NOMO-1 treated with dmso at 0.1 percent for 144 hours (cell line): ENCODE measurements around the gene SH3RF3.

Experiments
- DNase-seq: peaks from one replicate; lab custom pipeline; 2025; ENCODE audit not compliant: unreplicated experiment; lab: John Stamatoyannopoulos, UW

The SH3RF3 gene

GRCh38 chr2:109457794-109458193 lies 328.8 kb downstream of the SH3RF3 start:
- no peak for DNase-seq

GRCh38 chr2:109458512-109458911 lies 329.5 kb downstream of the SH3RF3 start:
- no peak for DNase-seq

DNA sequence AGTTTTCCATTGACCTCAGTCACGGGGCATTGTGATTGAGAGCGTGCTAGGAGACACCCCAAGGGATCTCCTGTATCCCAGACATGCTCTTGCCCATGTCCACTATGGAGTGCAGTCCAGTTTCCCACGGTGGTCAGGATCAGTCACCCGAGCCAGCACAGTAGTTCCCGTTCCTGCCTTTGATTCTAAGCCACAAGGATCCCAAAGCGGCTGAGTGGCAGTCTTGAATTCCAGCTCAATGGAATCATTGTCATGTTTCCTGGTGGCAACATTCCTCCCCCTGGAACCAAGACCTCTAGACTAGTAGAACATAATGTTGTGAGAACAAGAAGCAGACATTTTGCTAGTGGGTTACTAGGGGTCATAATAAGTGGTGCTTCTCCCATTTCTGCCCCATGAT lies 330.5 kb downstream of the SH3RF3 start:
- no peak for DNase-seq

GRCh38 chr2:109460553-109461324 lies 331.7 kb downstream of the SH3RF3 start:
- no peak for DNase-seq

GRCh38 chr2:109463236-109463635 lies 334.2 kb downstream of the SH3RF3 start:
- DNase-seq = no peak

DNA sequence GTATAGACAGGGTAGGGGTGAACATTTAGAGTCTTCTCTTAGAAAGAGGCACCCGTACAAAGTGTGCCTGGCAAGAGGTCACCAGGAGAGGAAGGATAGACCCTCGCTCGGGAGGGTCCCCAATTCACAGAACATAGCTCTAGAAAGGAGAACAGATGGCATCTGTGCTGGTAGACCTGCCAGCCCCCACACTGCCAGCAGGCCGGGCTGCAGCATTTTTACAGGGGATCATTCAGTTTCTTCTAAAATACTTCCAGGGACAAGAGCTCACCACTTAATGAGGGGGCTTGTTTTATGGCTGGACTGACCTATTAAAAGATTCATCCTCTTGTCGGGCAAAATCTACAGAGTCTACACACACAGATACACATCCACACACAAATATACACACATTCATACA lies 334.9 kb downstream of the SH3RF3 start:
- DNase-seq = no peak

DNA sequence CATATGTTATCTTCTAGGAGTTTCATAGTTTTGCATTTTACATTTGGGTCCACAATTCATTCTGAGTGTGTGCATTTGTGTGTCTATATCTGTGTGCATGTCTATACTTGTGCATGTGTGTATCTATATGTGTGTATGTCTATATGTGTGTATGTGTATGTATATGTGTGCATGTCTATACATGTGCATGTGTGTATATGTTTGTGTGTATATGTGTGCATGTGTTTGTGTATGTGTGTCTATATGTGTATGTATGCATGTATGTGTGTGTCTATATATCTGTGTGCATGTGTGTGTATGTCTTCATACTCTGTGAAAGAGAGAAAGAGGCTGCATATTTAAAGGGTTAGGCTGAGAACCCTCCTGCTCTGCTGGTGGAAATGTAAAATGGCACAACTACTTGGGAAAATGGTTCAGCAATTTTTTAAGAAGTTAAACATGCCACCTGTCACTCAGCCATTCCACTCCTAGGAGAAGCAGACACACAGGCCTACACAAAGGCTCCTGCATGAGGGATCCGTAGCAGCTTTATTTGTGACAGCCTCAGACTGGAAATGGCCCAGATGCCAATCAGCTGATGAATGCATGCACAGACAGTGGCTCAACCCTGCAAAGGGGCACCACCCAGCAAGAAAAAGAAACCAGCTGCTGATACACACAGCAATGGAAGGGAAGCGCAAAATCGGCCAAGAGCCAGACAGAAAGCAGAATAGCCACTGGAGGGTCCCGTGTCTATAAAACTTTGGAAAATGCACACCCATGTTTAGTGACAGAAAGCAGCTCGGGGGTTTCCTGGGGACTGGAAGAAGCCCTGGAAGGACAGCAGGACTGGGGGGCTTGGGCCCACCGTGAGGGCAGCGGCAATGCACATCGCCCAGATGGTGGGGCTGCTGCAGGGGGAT lies 337.9 kb downstream of the SH3RF3 start:
- DNase-seq = no peak

DNA sequence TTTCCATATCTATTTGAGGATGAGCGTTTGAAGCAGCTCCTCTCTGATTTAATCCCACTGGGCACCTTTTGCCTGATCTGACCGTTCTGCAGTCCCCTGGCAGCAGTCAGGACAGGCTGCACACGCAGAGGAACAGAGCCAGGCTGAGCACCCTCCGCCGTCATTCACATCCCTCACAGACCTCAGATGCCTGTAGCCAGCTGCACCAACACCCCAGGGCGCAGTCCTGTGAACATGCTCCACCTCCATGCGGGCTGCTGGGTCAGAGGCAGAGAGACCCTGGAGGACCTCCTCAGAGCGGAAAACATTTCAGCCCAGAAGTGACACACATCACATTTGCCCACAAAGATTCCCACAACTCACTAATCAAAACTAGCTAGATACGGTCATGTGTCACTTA lies 338.7 kb downstream of the SH3RF3 start:
- no peak for DNase-seq

- no peak for DNase-seq
These were observed 339.9 kb downstream of the SH3RF3 start for GRCh38 chr2:109468893-109469292.

GRCh38 chr2:109471658-109472057 lies 342.7 kb downstream of the SH3RF3 start:
- DNase-seq = no peak

- no peak for DNase-seq
These were observed 343.4 kb downstream of the SH3RF3 start for GRCh38 chr2:109472331-109472959.

- DNase-seq = no peak
These were observed 344.0 kb downstream of the SH3RF3 start for GRCh38 chr2:109472974-109473373.

DNA sequence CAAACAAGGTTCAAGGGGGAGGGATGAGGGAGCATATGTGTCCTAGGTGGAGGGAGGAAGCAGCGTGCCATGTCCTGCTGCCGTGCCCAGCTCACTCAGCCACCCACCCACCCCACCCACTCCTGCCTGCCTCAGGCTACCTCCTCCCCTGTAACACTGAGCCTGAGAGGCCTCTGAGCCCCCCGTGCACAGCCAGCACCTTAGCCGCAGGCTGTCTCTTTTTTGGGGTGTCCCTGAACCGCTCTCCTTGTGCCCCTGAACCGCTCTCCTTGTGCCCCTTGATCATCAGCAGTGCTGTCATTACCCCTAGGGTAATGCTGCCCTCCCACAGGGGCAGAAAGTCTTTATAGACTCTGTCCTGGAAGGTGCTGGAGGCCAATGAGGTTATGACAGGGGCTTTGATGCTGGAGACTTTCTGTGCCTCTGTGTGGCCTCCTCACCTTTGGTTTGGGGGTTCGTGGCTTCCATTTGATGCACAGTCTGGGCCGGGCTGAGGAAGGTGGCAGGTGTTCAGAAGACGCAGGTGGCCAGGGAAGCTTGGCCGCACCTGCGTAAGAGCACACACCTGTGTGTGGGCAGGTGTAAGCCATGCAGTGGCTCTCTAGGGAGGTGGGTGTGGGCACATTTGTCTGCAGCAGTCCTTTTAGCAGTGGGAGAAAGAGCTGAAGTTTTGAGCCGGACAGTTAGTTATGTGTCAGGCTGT lies 344.8 kb downstream of the SH3RF3 start:
- no peak for DNase-seq

- no peak for DNase-seq
These were observed 345.4 kb downstream of the SH3RF3 start for GRCh38 chr2:109474319-109474825.

DNA sequence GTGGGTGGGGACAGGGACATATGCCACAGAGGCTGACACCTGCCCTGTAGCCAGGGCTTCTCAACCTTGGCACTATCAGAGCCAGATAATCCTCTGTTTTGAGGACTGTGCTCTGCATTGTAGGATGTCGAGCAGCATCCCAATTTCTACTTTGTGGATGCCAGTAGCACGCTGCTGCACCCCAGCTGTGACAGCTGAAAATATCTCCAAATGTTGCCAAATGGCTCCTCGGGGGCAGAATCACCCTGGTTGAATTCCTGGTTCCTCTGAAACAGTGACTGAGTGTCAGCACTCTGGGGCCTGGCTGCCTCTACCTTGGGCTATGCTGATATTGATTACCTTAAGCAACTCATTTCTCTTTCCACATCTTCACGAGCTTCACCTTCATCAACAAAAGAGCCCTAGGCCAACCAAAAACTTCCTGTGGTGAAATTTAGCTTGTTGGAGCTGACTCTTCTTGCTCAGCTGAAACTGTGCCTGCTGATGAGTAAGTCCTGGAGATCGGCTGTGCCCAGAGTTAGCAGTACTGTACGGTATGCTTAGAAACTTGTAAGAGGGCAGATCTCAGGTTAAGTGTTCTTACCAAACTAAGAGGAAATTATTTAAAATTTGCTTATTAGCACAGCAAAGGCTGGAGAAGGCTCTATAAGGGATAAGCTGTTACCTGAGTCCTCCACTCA lies 346.7 kb downstream of the SH3RF3 start:
- DNase-seq = no peak

DNA sequence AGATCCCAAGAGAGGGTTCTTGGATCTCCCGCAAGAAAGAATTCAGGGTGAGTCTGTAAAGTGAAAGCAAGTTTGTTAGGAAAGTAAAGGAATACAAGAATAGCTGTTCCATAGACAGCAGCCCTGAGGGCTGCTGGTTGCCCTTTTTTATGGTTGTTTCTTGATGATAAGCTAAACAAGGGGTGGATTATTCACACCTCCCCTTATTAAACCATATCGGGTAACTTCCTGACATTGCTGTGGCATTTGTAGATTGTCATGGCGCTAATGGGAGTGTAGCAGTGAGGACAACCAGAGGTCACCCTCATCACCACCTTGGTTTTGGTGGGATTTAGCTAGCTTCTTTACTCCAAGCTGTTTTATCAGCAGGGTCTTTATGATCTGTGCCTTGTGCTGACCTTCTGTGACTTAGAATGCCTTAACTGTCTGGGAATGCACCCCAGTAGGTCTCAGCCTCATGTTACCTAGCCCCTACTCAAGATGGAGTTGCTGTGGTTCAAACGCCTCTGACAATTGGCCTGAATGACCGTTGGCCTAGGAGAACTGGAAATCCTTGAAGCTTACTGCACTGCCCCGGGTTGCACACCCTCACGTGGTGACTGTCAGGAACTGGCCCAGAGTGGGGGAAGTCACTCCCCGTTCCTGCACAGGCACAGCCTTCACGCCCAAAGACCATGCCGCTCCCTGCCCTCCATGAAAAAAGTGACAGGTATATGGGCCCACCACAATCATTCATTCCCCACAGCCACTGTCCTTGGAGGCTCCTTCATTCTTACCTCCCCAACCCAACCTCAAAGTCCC lies 347.8 kb downstream of the SH3RF3 start:
- no peak for DNase-seq

GRCh38 chr2:109478906-109479493 lies 350.0 kb downstream of the SH3RF3 start:
- no peak for DNase-seq

DNA sequence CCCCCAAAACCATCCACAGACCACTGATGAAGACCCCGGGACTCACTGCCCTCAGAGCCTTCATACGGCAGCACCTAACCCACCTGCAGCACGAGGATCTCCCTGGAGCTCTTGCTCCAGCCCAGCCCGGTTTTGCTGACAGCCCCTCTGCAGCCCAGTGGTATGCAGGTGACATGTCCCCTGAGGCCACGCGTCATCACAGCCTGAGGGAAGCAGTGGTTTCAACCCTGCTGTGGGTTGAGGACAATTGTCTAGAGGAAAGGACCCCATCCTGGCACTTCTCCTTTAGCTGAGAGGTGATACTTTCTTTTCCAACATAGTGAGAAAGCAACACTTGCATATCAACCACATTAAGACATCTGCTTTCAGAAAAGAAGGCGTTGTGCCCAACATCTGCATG lies 350.8 kb downstream of the SH3RF3 start:
- DNase-seq = no peak
